Measurements from ENCODE around the gene PKP2.
"Not testable (repeated sequence)": the region's sequence is repeated elsewhere in the genome, so short reads cannot be mapped to it uniquely, and the experiment has no call there.

The PKP2 gene

GRCh38 chr12:32895688-32896431 is 717 bp downstream of the PKP2 start:
- peak; percentile 71 for DNase-seq

DNA sequence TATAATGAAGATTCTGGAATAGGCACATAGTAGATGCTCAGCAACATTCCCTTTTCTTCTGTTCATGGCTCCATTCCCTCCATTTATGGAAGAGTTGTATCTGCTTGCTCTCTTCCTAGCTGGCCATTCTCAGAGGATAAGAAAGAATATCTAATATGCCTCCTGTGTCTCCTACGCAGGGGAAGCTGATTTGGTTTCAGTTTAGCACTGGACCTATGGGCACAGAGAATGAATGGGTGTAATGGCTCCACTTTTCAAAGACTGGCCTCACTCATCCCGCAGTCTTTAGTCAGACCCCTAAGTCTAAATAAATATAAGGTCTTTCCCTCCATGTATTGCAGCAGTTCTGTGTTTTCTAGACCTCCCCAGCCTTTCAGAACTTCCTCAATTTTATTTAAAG is 2.0 kb downstream of the PKP2 start:
- DNase-seq, result no peak

- DNase-seq, result no peak
These were observed 3.1 kb downstream of the PKP2 start for GRCh38 chr12:32893458-32893857.

DNA sequence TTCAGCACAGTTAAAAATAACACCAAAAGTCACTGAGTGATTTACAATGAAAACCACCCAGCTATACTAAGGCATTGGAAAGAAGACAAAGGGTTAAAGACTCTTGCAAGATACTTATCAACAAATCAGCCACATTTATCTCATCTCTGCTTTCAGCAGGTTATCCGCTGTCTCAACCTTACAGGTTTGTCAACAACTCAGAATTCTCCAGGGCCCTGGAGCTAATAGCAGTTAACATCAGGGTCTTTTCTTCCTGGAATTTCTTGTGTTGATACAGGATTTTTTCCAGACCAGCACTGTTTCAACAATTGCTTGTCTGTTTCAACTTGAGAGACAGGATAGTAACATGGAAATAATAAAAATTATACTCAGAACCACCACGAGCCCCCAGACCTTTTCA is 3.5 kb downstream of the PKP2 start:
- peak; percentile 87 for DNase-seq

DNA sequence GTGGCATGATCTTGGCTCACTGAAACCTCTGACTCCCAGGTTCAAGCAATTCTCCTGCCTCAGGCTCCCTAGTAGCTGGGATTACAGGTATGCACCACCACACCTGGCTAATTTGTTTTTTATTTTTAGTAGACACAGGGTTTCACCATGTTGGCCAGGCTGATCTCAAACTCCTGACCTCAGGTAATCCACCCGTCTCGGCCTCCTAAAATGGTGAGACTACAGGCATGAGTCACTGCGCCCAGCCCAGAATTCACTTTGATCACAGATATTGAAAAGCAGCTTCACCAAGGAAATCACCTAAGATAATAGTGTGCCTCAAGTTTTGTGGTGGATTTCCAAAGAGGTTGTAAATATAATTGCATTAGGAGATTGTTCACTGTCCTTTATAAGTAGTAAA is 4.2 kb downstream of the PKP2 start:
- DNase-seq, result peak; percentile 86

DNA sequence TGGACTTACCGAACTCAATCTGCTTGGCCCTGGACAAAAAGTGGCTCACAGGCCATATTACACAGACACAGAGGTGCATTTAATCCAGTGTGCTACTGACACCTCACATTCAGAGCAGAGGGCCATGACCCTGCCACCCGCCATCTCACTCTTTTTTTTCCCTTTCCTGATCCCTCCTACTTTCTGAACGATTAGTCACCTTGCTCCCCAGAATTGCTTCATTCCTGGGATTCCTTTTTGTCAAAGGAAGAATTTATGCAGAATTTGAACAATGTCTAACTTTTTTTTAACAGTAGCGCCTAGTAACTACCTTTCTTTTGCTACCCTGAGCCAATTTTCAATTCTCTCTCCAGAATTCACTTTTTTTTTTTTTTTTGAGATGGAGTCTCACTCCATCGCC is 4.6 kb downstream of the PKP2 start:
- DNase-seq, result peak; percentile 86

DNA sequence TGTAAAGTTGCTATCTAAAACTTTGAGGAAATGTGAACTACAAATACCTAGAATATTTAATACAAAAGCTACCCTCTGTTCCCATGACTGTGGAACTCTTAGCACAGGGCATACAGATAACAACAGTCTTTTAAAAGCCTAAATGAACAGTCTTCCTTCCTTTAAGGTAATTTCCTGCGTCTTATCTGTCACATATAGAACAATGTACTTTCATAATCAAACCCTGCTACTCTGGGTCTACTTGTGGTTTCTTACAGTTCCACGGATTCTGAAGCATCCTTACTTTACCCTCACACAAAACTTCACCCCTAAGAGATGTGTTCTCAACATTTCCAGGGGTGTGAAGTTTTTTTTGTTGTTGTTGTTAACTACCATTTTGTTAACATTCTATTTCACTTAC is 5.1 kb downstream of the PKP2 start:
- DNase-seq, result no peak

- DNase-seq, result peak; percentile 79
These were observed 7.4 kb downstream of the PKP2 start for GRCh38 chr12:32889011-32889760.

- no peak for DNase-seq
These were observed 9.5 kb downstream of the PKP2 start for GRCh38 chr12:32887058-32887457.

DNA sequence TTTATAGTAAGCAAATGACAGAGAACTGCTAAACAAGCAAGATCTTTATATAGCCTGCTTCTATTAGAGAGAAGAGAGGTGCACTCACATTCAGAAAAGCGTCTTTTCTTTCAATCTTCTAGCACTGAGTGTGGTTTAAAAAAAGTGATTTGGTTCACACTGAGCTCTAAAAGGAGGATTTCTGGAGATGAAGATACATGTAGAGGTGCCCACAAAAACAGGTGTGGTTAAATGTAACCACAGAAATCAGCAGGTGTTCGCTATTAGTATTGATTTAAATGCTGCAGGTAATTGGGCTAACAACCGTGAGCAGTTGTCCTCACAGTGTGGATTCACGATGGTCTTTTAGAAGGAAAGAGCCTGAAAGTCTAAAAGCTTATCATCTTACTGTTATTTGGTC is 10.7 kb downstream of the PKP2 start:
- no peak for DNase-seq

GRCh38 chr12:32884962-32885361 is 11.6 kb downstream of the PKP2 start:
- peak; percentile 74 for DNase-seq

- DNase-seq, result peak; percentile 67
These were observed 14.9 kb downstream of the PKP2 start for GRCh38 chr12:32881702-32882101.

- DNase-seq, result peak; percentile 87
These were observed 15.5 kb downstream of the PKP2 start for GRCh38 chr12:32881107-32881506.

DNA sequence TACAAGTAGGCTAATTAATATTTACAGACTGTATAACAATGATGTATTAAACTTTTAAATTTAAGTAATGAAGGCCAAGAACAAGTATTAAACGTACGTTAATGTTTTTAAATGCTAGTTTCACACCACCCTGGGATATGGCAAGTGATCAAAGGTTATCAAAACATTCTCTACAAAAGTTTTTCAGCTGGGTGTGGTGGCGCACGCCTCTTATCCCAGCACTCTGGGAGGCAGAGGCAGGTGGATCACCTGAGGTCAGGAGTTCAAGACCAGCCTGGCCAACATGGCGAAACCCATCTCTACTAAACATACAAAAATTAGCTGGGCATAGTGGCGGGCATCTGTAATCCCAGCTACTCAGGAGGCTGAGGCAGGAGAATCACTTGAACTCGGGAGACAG is 17.5 kb downstream of the PKP2 start:
- not testable (repeated sequence) for DNase-seq

GRCh38 chr12:32877601-32878459 is 18.7 kb downstream of the PKP2 start:
- peak; percentile 66 for DNase-seq

GRCh38 chr12:32876004-32876403 is 20.6 kb downstream of the PKP2 start:
- DNase-seq, result no peak

- no peak for DNase-seq
These were observed 21.6 kb downstream of the PKP2 start for GRCh38 chr12:32874975-32875374.

DNA sequence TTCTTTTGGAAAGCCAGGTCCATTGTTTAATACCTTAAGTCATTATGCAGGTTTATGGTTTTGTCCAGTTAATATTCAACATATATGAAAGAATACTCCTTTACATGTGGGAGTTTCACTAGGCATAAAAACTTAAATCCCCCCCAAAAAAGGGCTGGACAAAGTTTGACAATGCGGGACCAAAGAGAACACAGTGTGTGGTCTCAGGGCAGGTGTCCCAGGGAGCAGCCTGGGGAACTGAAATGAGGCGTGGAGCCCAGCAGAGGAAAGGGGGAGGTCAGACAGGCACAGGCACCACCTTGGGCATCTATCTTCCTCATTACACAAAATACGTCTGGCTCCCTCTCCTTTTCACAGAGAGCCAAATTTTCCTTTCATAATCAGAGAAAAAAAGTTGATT is 22.5 kb downstream of the PKP2 start:
- DNase-seq, result no peak

- DNase-seq, result not testable (repeated sequence)
These were observed 24.2 kb downstream of the PKP2 start for GRCh38 chr12:32872416-32872815.

DNA sequence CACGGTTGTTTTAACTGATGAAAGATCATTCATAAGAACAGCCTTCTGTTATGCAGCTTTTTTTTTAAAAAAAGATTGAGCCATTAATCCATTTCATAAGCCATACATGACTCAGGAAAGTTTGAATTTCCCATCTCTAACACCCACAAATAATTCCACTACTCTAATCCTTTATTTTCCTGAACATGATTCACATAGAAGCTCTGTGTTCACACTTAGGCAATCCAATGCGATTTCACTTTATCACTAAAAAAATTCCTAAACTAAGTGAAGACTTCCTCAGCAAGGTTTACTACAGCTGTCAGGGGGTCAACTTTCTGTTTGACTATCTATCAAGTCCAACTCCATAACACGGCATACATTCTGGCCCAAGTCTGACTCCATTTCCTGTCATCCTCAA is 25.9 kb downstream of the PKP2 start:
- DNase-seq, result no peak

GRCh38 chr12:32868885-32869284 is 27.7 kb downstream of the PKP2 start:
- DNase-seq, result peak; percentile 95

- no peak for DNase-seq
These were observed 31.8 kb downstream of the PKP2 start for GRCh38 chr12:32864731-32865130.

- DNase-seq, result no peak
These were observed 33.4 kb downstream of the PKP2 start for GRCh38 chr12:32863128-32863527.

DNA sequence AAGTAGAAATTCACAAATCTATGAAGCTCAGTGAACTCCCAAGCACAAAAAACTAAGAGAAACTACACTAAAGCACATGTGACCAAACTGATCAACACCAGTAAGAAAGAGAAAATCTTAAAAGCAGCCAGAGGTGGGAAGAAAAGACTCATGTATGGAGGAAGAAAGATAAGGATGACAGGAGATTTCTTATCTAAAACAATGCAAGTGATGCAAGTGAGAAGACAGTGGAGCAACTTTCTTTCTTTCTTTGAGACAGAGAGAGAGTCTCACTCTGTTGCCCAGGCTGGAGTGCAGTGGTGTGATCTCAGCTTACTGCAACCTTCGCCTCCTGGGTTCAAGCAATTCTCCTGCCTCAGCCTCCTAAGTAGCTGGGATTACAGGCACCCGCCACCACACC is 34.9 kb downstream of the PKP2 start:
- not testable (repeated sequence) for DNase-seq

All from islet precursor cell (in vitro differentiated cells).